ES-I3 (cell line): ENCODE measurements around the gene AP1G1.
"Not testable (repeated sequence)": the region's sequence is repeated elsewhere in the genome, so short reads cannot be mapped to it uniquely, and the experiment has no call there.

ENCODE experiments used
- H3K36me3 ChIP-seq: 2 replicates; pipeline ENCODE4 v1.6.1; 2013; ENCODE audit warnings: mild to moderate bottlenecking, low read length, control low read depth, moderate library complexity; ENCODE audit not compliant: insufficient read depth
- H3K4me1 ChIP-seq: 2 replicates; pipeline ENCODE4 v1.6.1; 2013; ENCODE audit warnings: mild to moderate bottlenecking, control low read depth, low read length; ENCODE audit not compliant: insufficient read depth
- H3K9ac ChIP-seq: 2 replicates; pipeline ENCODE4 v1.6.1; 2013; ENCODE audit warnings: low read depth, mild to moderate bottlenecking, low read length, moderate library complexity
- H3K9me3 ChIP-seq: 2 replicates; pipeline ENCODE4 v1.6.1; 2013; ENCODE audit warnings: mild to moderate bottlenecking, low read length, moderate library complexity; ENCODE audit not compliant: control insufficient read depth, insufficient read depth

The AP1G1 gene

DNA sequence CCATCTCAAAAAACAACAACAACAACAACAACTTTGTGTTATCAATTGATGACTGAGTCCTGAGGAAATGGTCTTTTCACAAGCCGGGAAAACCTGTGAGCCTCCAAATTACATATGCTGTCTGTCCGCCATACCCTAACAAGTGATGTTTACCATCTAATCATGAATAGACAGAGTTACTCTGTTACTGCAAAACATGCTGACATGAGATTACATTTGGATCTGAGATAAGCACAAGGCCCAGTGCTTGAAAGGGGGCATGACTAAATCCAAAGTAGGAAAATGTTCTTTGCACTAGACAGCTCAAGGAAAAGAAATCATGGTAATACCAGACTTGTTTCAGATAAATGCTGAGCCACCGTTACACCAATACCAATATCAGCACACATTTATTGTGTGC, 28.5 kb upstream of the AP1G1 start:
- H3K9ac ChIP-seq = no peak overlapping the region

DNA sequence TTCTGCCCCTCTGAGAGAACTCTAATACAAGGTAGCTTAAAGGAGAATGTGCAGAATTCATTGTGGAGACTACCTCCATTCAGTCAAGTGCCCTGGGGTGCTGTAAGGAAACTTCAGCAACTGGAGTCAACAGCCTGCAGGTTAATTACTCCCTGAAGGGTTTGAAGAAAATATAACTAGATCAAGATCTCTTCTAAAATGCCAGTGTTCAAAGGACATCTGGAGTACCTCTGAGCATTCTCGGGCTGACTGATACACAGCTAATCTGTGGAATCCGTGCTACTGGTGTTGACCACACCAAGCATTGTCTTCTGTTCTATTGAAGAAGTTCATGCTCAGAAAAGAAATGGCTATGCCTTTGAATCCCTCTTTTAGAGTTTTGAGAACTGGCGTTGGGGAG, 25.7 kb upstream of the AP1G1 start:
- Histone ChIP-seq H3K4me1 (no peaks in the 10 kb centered on the region), H3K9me3 (no peaks in the 10 kb centered on the region), H3K9ac (no peak overlapping the region), H3K36me3 (no peaks in the 10 kb centered on the region)

More for the DNA sequence above, 28.5 kb upstream of the AP1G1 start:
- H3K9me3 ChIP-seq = no peaks in the 10 kb centered on the region
- no peaks in the 10 kb centered on the region for H3K36me3 ChIP-seq
- H3K4me1 ChIP-seq = no peaks in the 10 kb centered on the region

DNA sequence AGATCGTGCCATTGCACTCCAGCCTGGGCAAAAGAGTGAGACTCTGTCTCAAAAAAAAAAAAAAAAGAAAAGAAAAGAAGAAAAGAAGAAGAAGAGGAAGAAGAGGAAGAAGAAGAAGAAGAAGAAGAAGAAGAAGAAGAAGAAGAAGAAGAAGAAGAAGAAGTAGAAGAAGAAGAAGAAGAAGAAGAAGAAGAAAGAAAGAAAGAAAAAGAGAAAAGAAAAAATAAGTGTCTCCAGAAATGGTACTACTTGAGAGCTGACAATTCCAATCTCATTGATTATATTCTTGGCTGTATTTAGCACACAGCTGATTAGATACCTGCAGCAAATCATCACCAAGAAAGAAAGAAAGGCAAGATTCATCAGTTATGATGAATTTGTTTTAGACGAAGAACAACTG, 23.5 kb upstream of the AP1G1 start:
- not testable (repeated sequence) for H3K36me3 ChIP-seq, H3K4me1 ChIP-seq, H3K9ac ChIP-seq, H3K9me3 ChIP-seq

DNA sequence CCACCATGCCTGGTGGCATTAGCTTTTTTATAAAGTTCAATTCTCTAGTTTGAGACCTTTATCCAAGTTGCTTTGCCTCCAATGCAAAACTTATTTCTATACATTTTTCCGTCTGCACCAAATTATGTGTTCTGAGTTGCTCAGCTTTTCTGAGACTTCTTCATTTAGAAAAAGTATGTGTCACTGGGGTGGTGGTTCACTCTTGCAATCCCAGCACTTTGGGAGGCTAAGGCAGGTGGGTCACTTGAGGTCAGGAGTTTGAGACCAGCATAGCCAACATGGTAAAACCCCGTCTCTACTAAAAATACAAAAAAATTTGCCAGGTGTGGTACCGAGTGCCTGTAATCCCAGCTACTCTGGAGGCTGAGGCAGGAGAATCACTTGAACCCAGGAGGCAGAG, 23.1 kb upstream of the AP1G1 start:
- H3K36me3 ChIP-seq, H3K4me1 ChIP-seq, H3K9me3 ChIP-seq, H3K9ac ChIP-seq: not testable (repeated sequence)

DNA sequence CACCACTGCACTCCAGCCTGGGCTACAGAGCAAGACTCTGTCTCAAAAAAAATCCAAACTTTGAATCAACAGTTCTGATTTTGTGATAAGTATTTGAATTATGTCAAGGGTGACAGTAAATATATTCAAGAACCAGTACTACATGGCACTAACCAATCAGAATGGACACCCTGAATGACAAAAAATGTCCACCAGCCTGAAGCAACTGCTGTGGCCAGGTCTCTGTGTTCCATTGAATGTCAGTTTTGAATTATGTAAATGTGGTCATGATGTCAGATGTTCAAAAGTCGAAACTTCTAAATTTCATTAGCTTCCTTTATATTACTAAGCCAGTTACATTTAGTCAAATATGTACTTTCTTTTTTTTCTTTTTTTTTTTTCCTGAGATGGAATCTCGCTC, 21.7 kb upstream of the AP1G1 start:
- H3K36me3 ChIP-seq = no peaks in the 10 kb centered on the region
- H3K9me3 ChIP-seq = no peaks in the 10 kb centered on the region
- H3K9ac ChIP-seq = no peak overlapping the region
- no peaks in the 10 kb centered on the region for H3K4me1 ChIP-seq

DNA sequence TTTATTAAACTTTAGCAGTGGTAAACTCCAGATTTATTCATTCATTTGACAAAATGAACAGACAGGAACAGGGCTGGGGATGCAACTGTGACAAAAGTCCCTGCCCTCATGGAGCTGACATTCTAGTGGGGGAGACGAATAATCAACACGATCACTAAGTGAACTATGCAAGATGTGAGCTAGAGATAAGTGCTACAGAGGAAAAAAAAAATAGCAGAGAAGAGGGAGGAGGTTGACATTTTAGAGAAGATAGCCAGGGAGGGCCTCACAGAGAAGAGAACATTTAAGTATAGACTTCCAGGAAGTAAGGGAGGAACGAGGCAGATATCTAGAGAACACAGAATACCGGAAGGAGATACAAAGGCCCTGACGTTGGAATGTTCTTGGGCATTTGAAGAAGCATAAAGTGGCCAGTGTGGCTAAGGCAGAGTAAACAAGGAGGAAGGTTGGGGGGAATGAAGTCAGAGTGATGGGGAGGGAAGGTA, 17.9 kb upstream of the AP1G1 start:
- no peaks in the 10 kb centered on the region for H3K9me3 ChIP-seq

DNA sequence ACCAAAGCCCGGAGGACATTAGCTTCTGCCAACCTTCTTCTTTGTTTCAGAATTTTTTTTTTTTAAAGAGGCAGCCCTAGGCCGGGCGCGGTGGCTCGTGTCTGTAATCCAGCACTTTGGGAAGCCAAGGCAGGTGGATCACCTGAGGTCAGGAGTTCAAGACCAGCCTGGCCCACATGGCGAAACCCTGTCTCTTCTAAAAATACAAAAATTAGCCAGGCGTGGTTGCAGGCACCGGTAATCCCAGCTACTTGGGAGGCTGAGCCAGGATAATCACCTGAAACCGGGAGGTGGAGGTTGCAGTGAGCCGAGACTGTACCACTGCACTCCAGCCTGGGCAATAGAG, 8.5 kb upstream of the AP1G1 start:
- H3K9ac ChIP-seq, H3K4me1 ChIP-seq, H3K9me3 ChIP-seq, H3K36me3 ChIP-seq: not testable (repeated sequence)

More for the DNA sequence above, 17.9 kb upstream of the AP1G1 start:
- Histone ChIP-seq H3K36me3 (no peaks in the 10 kb centered on the region), H3K9ac (no peak overlapping the region), H3K4me1 (no peaks in the 10 kb centered on the region)

DNA sequence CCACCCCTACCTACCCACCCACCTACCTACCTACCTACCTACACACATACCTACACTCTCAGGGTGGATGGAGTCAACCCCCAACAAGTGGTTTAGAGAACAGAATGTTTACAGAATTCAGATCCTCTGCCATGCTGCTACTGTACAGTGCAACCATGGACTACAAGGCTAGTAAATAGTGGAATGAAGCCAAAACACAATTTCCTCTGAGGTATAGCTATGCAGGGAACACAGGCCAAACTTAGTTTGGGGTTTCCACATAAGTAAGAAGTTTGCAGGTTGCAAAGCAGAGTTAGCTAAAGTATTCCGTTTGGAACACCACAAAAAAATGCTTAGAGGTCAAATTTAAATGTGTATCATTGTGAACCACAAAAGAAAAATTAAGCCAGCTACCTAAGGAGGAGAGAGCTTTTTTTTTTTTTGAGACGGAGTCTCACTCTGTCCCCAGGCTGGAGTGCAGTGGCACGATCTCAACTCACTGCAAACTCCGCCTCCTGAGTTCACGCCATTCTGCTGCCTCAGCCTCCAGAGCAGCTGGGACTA, 2.7 kb upstream of the AP1G1 start:
- no peaks in the 10 kb centered on the region for H3K36me3 ChIP-seq
- H3K4me1 ChIP-seq = no peaks in the 10 kb centered on the region

DNA sequence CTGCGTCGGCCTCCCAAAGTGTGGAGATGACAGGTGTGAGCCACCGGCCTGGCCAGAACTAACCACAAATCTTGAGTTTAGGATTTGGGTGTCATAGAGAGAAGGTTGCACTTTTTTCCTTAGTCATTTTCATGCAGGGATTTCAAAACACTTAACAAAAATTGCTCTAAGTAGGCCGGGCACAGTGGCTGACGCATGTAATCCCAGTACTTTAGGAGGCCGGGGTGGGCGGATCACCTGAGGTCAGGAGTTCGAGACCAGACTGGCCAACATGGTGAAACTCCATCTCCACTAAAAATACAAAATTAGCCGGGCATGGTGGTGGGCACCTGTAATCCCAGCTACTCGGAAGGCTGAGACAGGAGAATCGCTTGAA, 1.5 kb upstream of the AP1G1 start:
- not testable (repeated sequence) for H3K9ac ChIP-seq, H3K9me3 ChIP-seq, H3K36me3 ChIP-seq, H3K4me1 ChIP-seq

More for the DNA sequence above, 2.7 kb upstream of the AP1G1 start:
- Histone ChIP-seq H3K9ac (no peak overlapping the region), H3K9me3 (no peaks in the 10 kb centered on the region)

DNA sequence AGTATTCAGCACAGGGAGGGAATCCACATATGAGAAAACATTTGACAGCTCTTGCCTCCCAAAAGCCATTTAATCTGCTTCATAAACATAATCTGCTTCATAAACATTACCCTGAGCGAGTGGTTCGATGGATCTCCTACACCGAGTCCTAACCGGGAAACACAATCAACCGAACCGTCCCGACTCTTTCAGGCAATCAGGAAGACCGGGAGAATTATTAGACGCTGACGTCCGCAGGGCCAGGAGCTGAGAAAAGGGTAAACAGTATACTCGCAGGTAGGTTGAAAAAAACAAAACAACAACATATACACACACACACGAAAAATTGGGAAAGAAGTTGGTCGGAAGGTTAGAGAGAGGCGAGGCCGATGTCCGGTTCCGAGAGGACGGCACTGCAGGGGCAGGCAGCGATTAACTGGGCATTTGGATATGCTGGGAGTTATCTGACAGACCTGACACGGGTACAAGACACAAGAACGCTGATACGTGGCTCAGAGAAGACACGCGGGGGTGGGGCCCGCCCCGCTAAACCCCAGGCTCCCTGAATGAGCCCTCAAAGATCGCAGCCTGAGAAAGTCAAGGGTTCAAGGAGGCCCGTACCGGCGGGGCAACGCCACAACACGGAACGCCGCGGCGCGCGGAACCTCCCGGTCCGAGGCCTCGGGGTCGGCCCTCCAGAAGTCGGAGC, 585 bp downstream of the AP1G1 start:
- H3K9ac ChIP-seq = peak overlapping the region; percentile 87
- H3K4me1 ChIP-seq = no peaks in the 10 kb centered on the region
- no peaks in the 10 kb centered on the region for H3K9me3 ChIP-seq
- no peaks in the 10 kb centered on the region for H3K36me3 ChIP-seq

DNA sequence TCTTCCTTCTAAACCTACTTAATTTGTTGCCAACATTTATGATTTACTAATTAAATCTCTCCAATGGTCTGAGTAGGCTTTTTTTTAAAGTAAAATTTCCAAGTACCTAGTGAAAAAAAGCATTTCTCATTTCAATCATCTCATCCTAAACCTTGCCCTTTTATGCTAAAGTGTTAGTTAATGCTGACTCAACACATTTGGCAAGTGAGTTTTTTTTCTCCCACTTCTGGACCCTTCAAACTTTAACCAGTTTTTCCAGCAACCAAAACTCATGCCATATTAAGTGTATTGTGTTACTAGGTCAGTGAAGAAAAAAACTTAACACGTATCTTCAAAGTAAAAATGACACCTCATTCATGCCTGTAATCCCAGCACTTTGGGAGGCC, 5.3 kb downstream of the AP1G1 start:
- no peaks in the 10 kb centered on the region for H3K9me3 ChIP-seq
- H3K9ac ChIP-seq = no peak overlapping the region
- H3K36me3 ChIP-seq = no peaks in the 10 kb centered on the region
- no peaks in the 10 kb centered on the region for H3K4me1 ChIP-seq

DNA sequence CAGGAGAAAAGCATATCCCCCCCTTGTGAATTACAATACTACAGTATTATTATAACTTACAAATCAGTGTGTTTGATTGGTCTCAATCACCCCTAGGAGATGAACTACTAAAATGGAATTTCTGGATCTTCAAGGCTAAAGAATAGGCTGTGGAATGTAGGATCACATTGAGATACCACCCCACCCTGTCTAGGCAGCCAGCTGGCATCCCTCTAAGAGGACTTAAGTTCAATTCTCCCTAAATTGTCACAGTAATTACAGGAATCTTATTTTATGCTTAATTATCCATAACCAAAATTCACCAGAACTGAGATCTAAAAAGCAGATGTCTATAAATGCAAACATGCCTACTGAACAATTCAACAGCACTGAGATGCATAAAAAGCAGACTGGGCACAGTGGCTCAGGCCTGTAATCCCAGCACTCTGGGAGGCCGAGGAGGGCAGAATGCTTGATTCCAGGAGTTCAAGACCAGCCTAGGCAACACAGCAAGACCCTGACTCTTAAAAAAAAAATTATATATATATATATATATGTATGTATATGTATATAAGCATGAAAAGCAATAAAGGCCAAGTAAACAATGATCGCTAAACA, 12.0 kb downstream of the AP1G1 start:
- no peaks in the 10 kb centered on the region for H3K4me1 ChIP-seq
- H3K36me3 ChIP-seq = 0 out of 2 replicates have a peak, but pooled peaks cover 4% of the 10 kb centered on the region
- no peak overlapping the region for H3K9ac ChIP-seq
- no peaks in the 10 kb centered on the region for H3K9me3 ChIP-seq

DNA sequence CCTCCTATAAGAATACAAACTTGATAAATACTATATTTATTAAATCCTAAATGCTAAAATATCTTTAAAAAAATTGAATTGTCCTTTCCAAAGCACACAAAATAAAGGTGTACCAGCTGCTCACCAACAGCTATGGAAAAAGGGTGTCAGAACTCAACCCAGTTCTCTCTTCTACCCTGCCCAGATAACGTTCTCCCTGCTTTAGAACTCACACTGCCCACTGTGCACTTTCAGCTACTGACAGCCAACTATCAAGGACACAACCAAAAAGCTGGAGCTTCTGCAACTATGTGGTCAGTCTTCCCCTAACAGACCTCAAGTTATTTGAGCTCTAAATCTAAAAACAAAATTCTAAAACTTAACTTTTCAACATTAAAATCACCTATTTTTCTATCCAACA, 13.7 kb downstream of the AP1G1 start:
- Histone ChIP-seq H3K9ac (no peak overlapping the region), H3K36me3 (0 out of 2 replicates have a peak, but pooled peaks cover 4% of the 10 kb centered on the region), H3K4me1 (no peaks in the 10 kb centered on the region), H3K9me3 (no peaks in the 10 kb centered on the region)

DNA sequence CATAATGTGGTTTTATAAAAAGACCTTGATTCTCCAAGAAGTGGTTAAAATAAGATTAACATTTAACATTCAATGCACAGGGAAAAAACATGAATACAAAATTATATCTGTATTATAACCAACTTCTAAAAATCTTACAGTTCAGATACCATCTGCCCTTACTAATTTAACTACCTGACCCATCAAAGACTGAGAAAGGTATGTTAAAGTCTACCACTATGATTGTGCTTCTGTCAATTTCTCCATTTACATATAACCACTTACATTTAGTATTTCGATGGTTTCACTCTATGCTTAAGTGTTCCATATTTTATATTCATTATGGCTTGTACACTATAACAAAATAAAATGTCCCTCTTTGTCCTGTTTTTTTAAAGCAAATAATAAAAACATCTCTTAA, 14.6 kb downstream of the AP1G1 start:
- no peak overlapping the region for H3K9ac ChIP-seq
- peaks cover 8% of the 10 kb centered on the region; the same call in 1 of the 2 replicates for H3K36me3 ChIP-seq
- no peaks in the 10 kb centered on the region for H3K9me3 ChIP-seq
- no peaks in the 10 kb centered on the region for H3K4me1 ChIP-seq

DNA sequence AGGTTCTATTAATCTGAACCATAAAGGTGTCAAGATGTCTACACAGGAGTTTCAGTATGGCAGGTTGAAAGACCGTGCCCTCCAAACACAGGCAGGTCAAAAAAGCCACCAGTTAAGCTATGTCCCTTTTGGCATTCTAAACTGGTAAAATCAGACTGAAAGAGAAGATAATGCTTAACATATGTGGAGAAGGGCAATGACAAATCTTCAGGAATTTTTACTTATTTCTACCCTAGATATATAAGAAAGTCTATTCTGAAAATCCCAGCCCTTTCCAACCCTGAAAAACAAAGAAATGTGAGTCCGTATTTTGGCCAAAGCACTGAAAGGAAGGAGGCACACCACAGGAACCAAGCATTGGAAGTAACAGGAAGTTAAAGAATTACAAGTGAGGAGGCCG, 16.5 kb downstream of the AP1G1 start:
- Histone ChIP-seq H3K9me3 (no peaks in the 10 kb centered on the region), H3K9ac (no peak overlapping the region), H3K36me3 (peaks cover 11% of the 10 kb centered on the region; the same call in 1 of the 2 replicates), H3K4me1 (no peaks in the 10 kb centered on the region)
